Measurements from ENCODE around the gene RBM33. TPM values are rescaled to one million over a fixed set of nuclear protein-coding genes. Genes with fewer than 3 reads are reported as not detected.
"Not testable (repeated sequence)": the region's sequence is repeated elsewhere in the genome, so short reads cannot be mapped to it uniquely, and the experiment has no call there.

Gene RBM33
- total and polyA plus RNA-seq, 8 donors = 14.6 to 40.1 (median 32.7) TPM

- peak in 2 of 4 donors; percentile 32 to 39 for ATAC-seq
- no peaks in the 10 kb centered on the region for H3K9me3 ChIP-seq
- H3K4me1 ChIP-seq = peaks cover 9 to 14% (median 12%) of the 10 kb centered on the region in 3 donors
- H3K27ac ChIP-seq = no peak overlapping the region
- 54 to 55% methylated on average over 5 of the region's 5 CpGs for WGBS, 2 donors
- no peak for TF ChIP-seq CTCF (IDR thresholded peaks at IDR 0.05)
- no peak overlapping the region for H3K4me3 ChIP-seq
- peaks cover 0 to 5% (median 0%) of the 10 kb centered on the region in 3 donors for H3K36me3 ChIP-seq
- intact Hi-C loops (cut with DNase I) = no loop called here
- no peak for FAIRE-seq
- no peak for DNase-seq
- H3K27me3 ChIP-seq = no peaks in the 10 kb centered on the region
Measured at GRCh38 chr7:155684543-155684942, 40.1 kb downstream of the RBM33 start.

GRCh38 chr7:155685070-155685790 is 40.8 kb downstream of the RBM33 start:
- DNase-seq (no peak), FAIRE-seq (no peak), ATAC-seq (no peak)
- intact Hi-C loops (cut with DNase I) = no loop called here
- TF ChIP-seq CTCF (IDR thresholded peaks at IDR 0.05) = no peak
- H3K27ac ChIP-seq = no peak overlapping the region
- 93 to 94% methylated on average over 12 of the region's 12 CpGs for WGBS, 2 donors
- H3K27me3 ChIP-seq = no peaks in the 10 kb centered on the region
- no peaks in the 10 kb centered on the region for H3K9me3 ChIP-seq
- H3K4me1 ChIP-seq = peaks cover 9 to 14% (median 12%) of the 10 kb centered on the region in 3 donors
- H3K4me3 ChIP-seq = no peak overlapping the region
- H3K36me3 ChIP-seq = peaks cover 0 to 5% (median 0%) of the 10 kb centered on the region in 3 donors

GRCh38 chr7:155685791-155686160 is 41.3 kb downstream of the RBM33 start:
- no peaks in the 10 kb centered on the region for H3K27me3 ChIP-seq
- H3K4me1 ChIP-seq = peaks cover 9 to 14% (median 12%) of the 10 kb centered on the region in 3 donors
- H3K36me3 ChIP-seq = peaks cover 0 to 4% (median 0%) of the 10 kb centered on the region in 3 donors
- H3K27ac ChIP-seq = no peak overlapping the region
- no peak overlapping the region for H3K4me3 ChIP-seq
- TF ChIP-seq CTCF (IDR thresholded peaks at IDR 0.05) = no peak
- no peak for DNase-seq
- 98% methylated on average over 2 of the region's 2 CpGs for WGBS, 2 donors
- no peaks in the 10 kb centered on the region for H3K9me3 ChIP-seq
- FAIRE-seq = no peak
- intact Hi-C loops (cut with DNase I) = no loop called here
- no peak for ATAC-seq

- ATAC-seq; H3K27me3 ChIP-seq; intact Hi-C loops (cut with DNase I); H3K4me3 ChIP-seq; H3K36me3 ChIP-seq; DNase-seq; H3K9me3 ChIP-seq; H3K27ac ChIP-seq; FAIRE-seq: not testable (repeated sequence)
- 58 to 68% methylated on average over 2 of the region's 2 CpGs for WGBS, 2 donors
- peaks cover 10 to 18% (median 15%) of the 10 kb centered on the region in 3 donors for H3K4me1 ChIP-seq
Measured at GRCh38 chr7:155686620-155687324, 42.3 kb downstream of the RBM33 start.

- ATAC-seq; H3K36me3 ChIP-seq; FAIRE-seq; DNase-seq; H3K4me3 ChIP-seq; intact Hi-C loops (cut with DNase I); H3K27ac ChIP-seq; H3K9me3 ChIP-seq; H3K27me3 ChIP-seq: not testable (repeated sequence)
- 73 to 81% methylated on average over 1 to 2 of the region's 2 CpGs for WGBS, 2 donors
- peaks cover 21 to 23% (median 23%) of the 10 kb centered on the region in 3 donors for H3K4me1 ChIP-seq
Measured at GRCh38 chr7:155688237-155688636, 43.8 kb downstream of the RBM33 start.

- H3K9me3 ChIP-seq; H3K27me3 ChIP-seq; H3K4me3 ChIP-seq; H3K36me3 ChIP-seq; H3K27ac ChIP-seq; DNase-seq; ATAC-seq; FAIRE-seq; intact Hi-C loops (cut with DNase I): not testable (repeated sequence)
- WGBS, 2 donors = 92 to 96% methylated on average over 3 of the region's 3 CpGs
- H3K4me1 ChIP-seq = peaks cover 12 to 15% (median 15%) of the 10 kb centered on the region in 3 donors
Measured at GRCh38 chr7:155690655-155691054, 46.2 kb downstream of the RBM33 start.

All from pancreas (tissue), 10 donors.